Testis (tissue), 2 donors: ENCODE results near the gene FAM120A.

Source experiments
- CTCF ChIP-seq, 3 experiments: fragments of 450-650 bp in 2 of 3; fragments of 200-600 bp in 1 of 3; sonication (generic) in 1 of 3; IDR thresholded peaks; one replicate each; pipeline ENCODE4 v1.5.1; 2016 to 2019; ENCODE audit warnings: antibody characterized with exemption in 3 of 3, mild to moderate bottlenecking in 2 of 3, moderate library complexity in 1 of 3
- POLR2A ChIP-seq: fragments of 450-650 bp; IDR thresholded peaks from one replicate; pipeline ENCODE4 v1.6.1; 2017; ENCODE audit warnings: antibody characterized with exemption, mild to moderate bottlenecking, moderate library complexity

GRCh38 chr9:93603906-93604326 is 152.4 kb downstream of the FAM120A start:
- TF ChIP-seq CTCF (IDR thresholded peaks at IDR 0.05): no peak
- TF ChIP-seq POLR2A: no peak
